ENCODE data around the gene ITPA.
"Not testable (repeated sequence)": the region's sequence is repeated elsewhere in the genome, so short reads cannot be mapped to it uniquely, and the experiment has no call there.

The ITPA gene

GRCh38 chr20:3173610-3174441 lies 35.5 kb upstream of the ITPA start:
- peak; percentile 85 for DNase-seq (ENCODE audit: low spot score)

- DNase-seq (ENCODE audit: low spot score): peak; percentile 55
Measured at GRCh38 chr20:3174442-3175261, 34.6 kb upstream of the ITPA start.

GRCh38 chr20:3175270-3175669 lies 34.0 kb upstream of the ITPA start:
- DNase-seq (ENCODE audit: low spot score): no peak

- DNase-seq (ENCODE audit: low spot score): no peak
Measured at GRCh38 chr20:3177746-3178485, 31.4 kb upstream of the ITPA start.

- DNase-seq (ENCODE audit: low spot score): no peak
Measured at GRCh38 chr20:3180319-3180718, 29.0 kb upstream of the ITPA start.

- DNase-seq (ENCODE audit: low spot score): no peak
Measured at GRCh38 chr20:3181270-3181669, 28.0 kb upstream of the ITPA start.

- not testable (repeated sequence) for DNase-seq (ENCODE audit: low spot score)
Measured at GRCh38 chr20:3182429-3182828, 26.9 kb upstream of the ITPA start.

- DNase-seq (ENCODE audit: low spot score): no peak
Measured at GRCh38 chr20:3183896-3184612, 25.2 kb upstream of the ITPA start.

DNA sequence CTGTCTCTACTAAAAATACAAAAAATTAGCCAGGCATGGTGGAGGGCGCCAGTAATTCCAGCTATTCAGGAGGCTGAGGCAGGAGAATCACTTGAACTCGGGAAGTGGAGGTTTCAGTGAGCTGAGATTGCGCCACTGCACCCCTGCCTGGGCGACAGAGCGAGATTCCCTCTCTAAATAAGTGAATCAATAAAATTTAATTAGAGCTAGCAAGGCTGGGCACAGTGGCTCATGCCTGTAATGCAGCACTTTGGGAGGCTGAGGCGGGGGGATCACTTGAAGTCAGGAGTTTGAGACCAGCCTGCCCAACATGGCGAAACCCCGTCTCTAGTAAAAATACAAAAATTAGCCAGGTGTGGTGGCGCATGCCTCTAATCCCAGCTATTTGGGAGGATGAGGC lies 21.4 kb upstream of the ITPA start:
- DNase-seq (ENCODE audit: low spot score): not testable (repeated sequence)

- DNase-seq (ENCODE audit: low spot score): peak; percentile 10
Measured at GRCh38 chr20:3188823-3189413, 20.4 kb upstream of the ITPA start.

DNA sequence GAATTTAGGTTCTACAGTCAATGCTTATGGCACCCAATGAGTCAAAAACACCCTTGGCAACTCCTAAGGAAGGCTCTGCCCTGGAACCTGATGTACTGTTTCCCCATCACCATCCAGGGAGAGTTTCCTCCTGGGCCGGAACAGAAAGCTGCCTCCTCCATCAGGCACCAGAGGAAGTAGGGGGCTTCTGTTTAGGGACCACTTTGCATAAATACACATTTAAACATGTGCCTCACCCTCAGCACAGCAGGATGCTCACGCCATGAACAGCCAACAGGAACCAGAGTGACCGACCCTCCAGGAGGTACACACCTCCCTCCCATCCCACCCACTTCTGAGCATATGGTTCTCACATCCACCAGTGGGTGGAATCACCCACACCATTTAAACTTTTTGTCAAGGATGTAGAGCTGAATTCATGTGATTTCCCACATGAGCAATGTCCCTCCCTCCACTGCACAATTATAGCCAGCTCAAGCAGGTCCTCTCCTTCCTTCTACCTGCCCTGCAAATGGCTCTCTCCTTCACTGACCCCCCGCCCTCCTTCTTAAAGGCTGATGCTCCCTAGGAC lies 19.7 kb upstream of the ITPA start:
- no peak for DNase-seq (ENCODE audit: low spot score)

- no peak for DNase-seq (ENCODE audit: low spot score)
Measured at GRCh38 chr20:3190681-3191111, 18.6 kb upstream of the ITPA start.

- no peak for DNase-seq (ENCODE audit: low spot score)
Measured at GRCh38 chr20:3192226-3193015, 16.9 kb upstream of the ITPA start.

- no peak for DNase-seq (ENCODE audit: low spot score)
Measured at GRCh38 chr20:3193806-3194616, 15.3 kb upstream of the ITPA start.

DNA sequence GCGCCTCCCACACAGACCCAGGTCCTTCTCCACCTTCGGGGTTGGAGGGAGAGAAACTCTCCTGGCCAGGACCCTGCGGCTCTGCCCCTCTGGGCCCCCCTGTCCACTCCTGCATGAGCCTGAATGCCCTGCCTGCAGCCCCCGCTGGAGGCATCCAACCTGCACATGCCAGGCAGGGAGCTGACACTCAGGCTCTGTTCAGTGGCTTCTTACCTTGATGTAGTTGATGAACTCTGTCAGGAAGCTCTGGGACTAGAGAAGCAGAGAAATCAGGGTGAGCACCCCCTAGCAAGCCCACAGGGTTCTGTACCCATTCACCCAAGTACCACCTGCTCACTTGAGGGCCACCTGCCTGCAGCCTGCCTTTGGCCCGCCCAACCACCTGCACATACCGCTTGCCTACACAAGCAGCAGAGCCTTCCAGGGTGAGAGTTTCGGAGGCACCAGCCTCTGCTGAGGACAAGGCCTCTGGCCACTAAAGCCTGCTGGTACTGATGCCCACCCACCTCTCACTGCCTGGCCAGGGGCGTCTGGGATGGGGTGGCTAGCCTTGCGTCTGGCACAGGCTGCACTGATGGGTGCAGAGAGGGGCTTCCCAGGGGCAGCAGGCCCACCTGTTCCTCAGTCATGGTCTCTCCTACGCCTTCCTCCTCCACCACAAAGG lies 14.5 kb upstream of the ITPA start:
- DNase-seq (ENCODE audit: low spot score): no peak

GRCh38 chr20:3195590-3196237 lies 13.6 kb upstream of the ITPA start:
- no peak for DNase-seq (ENCODE audit: low spot score)

GRCh38 chr20:3199206-3199605 lies 10.1 kb upstream of the ITPA start:
- no peak for DNase-seq (ENCODE audit: low spot score)

Measured in kidney tubule cell (primary cell).